ENCODE data around the gene TARDBP.

- no peak for TF ChIP-seq CTCF (IDR thresholded peaks at IDR 0.05; ENCODE audit: poor library complexity, severe bottlenecking)
- TF ChIP-seq REST (IDR thresholded peaks at IDR 0.05; ENCODE audit: borderline replicate concordance) = no peak
- TF ChIP-seq POLR2AphosphoS5 (IDR thresholded peaks at IDR 0.05) = no peak
Measured at GRCh38 chr1:10992864-10993263, 19.6 kb upstream of the TARDBP start.

All from neural cell (in vitro differentiated cells).